Thyroid gland (tissue), 4 donors: Measurements from ENCODE around the gene FIBCD1.

Source experiments
- POLR2A ChIP-seq, 2 donors: fragments of 450-650 bp; IDR thresholded peaks; one replicate each; pipeline ENCODE4 v1.6.1; 2017; ENCODE audit warnings: antibody characterized with exemption in 2 of 2, mild to moderate bottlenecking in 2 of 2, moderate library complexity in 1 of 2
- TF ChIP-seq, protein P1 (sequence below), 6 experiments: fragments of 200-600 bp in 3 of 6; fragments of 450-650 bp in 3 of 6; sonication (generic) in 3 of 6; IDR thresholded peaks; one replicate each; pipeline ENCODE4 v1.5.1; 2016 to 2019; ENCODE audit warnings: antibody characterized with exemption in 6 of 6, mild to moderate bottlenecking in 2 of 6, inconsistent platforms in 1 of 6, moderate library complexity in 1 of 6

DNA sequence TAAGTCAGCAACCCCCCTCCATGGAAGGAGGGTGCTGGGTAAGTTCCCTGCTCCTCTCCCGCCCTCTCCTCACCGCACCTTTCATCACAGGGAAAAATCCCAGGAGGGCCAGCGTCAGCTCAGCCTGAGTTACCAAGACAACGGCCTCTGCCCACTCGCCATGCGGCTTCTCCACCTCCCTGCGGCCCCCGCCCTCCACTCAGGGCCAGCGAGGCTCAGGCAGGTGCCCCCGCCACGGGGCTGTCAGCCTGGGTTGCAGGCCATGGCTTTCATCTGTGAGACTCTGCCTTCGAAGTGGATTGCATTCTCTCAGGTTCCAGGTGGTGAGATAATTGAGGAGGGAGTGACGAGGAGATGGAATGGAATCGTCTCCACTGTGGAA, 42.7 kb upstream of the FIBCD1 start:
- TF ChIP-seq, protein P1, sequence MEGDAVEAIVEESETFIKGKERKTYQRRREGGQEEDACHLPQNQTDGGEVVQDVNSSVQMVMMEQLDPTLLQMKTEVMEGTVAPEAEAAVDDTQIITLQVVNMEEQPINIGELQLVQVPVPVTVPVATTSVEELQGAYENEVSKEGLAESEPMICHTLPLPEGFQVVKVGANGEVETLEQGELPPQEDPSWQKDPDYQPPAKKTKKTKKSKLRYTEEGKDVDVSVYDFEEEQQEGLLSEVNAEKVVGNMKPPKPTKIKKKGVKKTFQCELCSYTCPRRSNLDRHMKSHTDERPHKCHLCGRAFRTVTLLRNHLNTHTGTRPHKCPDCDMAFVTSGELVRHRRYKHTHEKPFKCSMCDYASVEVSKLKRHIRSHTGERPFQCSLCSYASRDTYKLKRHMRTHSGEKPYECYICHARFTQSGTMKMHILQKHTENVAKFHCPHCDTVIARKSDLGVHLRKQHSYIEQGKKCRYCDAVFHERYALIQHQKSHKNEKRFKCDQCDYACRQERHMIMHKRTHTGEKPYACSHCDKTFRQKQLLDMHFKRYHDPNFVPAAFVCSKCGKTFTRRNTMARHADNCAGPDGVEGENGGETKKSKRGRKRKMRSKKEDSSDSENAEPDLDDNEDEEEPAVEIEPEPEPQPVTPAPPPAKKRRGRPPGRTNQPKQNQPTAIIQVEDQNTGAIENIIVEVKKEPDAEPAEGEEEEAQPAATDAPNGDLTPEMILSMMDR (IDR thresholded peaks at IDR 0.05), result no peak
- no peak for TF ChIP-seq POLR2A (IDR thresholded peaks at IDR 0.05)
